SK-N-SH (cell line): ENCODE measurements around the gene ZAP70. TPM values are rescaled to one million over a fixed set of nuclear protein-coding genes. Genes with fewer than 3 reads are reported as not detected.

Experiments used
- CTCF ChIA-PET: fragments of 300-600, 350-600 bp; formaldehyde crosslinking; extraction: SDS; loops from one replicate; lab custom pipeline; 2021; lab: Yijun Ruan, JAX
- POLR2A ChIA-PET: fragments of 350-600 bp; sonication (Branson Sonifier 250); formaldehyde crosslinking; extraction: SDS; loops from one replicate; lab custom pipeline; 2020; ENCODE audit warnings: antibody characterized with exemption, inconsistent platforms; lab: Yijun Ruan, JAX
- DNase-seq: peaks from one replicate; pipeline ENCODE4 v3.0.0; 2012
- H2AFZ ChIP-seq: fragments of 200-600 bp; sonication (generic); 2 replicates; pipeline ENCODE4 v1.8.1; 2016; ENCODE audit warnings: antibody characterized with exemption, mild to moderate bottlenecking, low read depth
- H3F3A ChIP-seq: fragments of 200-600 bp; sonication (generic); replicated peaks from 2 replicates; pipeline ENCODE3; 2016; ENCODE audit warnings: antibody characterized with exemption, mild to moderate bottlenecking; ENCODE audit not compliant: insufficient read depth
- H3K27ac ChIP-seq, 2 experiments: fragments of 200-500 bp in 1 of 2; fragments of 200-600 bp in 1 of 2; sonication (Bioruptor generic) in 1 of 2; sonication (generic), shearing (Covaris generic) in 1 of 2; 2 replicates each; pipeline versions ENCODE4 v1.5.1 to v1.6.1; 2014 to 2016; ENCODE audit warnings: low read depth in 2 of 2, inconsistent platforms in 1 of 2, low read length in 1 of 2, mild to moderate bottlenecking in 1 of 2, mixed read lengths in 1 of 2
- H3K27me3 ChIP-seq: fragments of 200-600 bp; sonication (generic), shearing (Covaris generic); 2 replicates; pipeline ENCODE4 v1.6.1; 2016; ENCODE audit warnings: mixed run types; ENCODE audit not compliant: insufficient read depth
- H3K36me3 ChIP-seq, 2 experiments: fragments of 200-500 bp in 1 of 2; fragments of 200-600 bp in 1 of 2; sonication (Bioruptor generic) in 1 of 2; sonication (generic) in 1 of 2; replicated peaks in 1 of 2; 2 replicates each; pipeline versions ENCODE3 to v1.5.1; 2014 to 2016; ENCODE audit warnings: low read length in 1 of 2, mild to moderate bottlenecking in 1 of 2; ENCODE audit not compliant: insufficient read depth in 2 of 2, control insufficient read depth in 1 of 2
- H3K4me1 ChIP-seq, 2 experiments: fragments of 200-500 bp in 1 of 2; fragments of 200-600 bp in 1 of 2; sonication (Bioruptor generic) in 1 of 2; sonication (generic), shearing (Covaris generic) in 1 of 2; 2 replicates each; pipeline versions ENCODE4 v1.5.1 to v1.6.1; 2014 to 2016; ENCODE audit warnings: low read depth in 1 of 2, low read length in 1 of 2, mixed run types in 1 of 2; ENCODE audit not compliant: insufficient read depth in 2 of 2, control insufficient read depth in 1 of 2
- H3K4me2 ChIP-seq: fragments of 200-600 bp; sonication (generic), shearing (Covaris generic); 2 replicates; pipeline ENCODE4 v1.6.1; 2017; ENCODE audit warnings: mixed run types
- H3K4me3 ChIP-seq, 2 experiments: fragments of 200-500 bp in 1 of 2; fragments of 200-600 bp in 1 of 2; sonication (Bioruptor generic) in 1 of 2; sonication (generic), shearing (Covaris generic) in 1 of 2; 2 replicates each; pipeline versions ENCODE4 v1.5.1 to v1.8.1; 2014 to 2016; ENCODE audit warnings: low read depth in 2 of 2, inconsistent platforms in 1 of 2, low read length in 1 of 2, mild to moderate bottlenecking in 1 of 2, mixed read lengths in 1 of 2, moderate library complexity in 1 of 2
- H3K79me2 ChIP-seq: fragments of 200-600 bp; sonication (generic); 2 replicates; pipeline ENCODE4 v1.8.1; 2017; ENCODE audit warnings: mild to moderate bottlenecking; ENCODE audit not compliant: insufficient read depth
- H3K9ac ChIP-seq: fragments of 200-600 bp; sonication (generic); 2 replicates; pipeline ENCODE4 v1.6.1; 2017; ENCODE audit warnings: mixed run types
- H3K9me2 ChIP-seq: fragments of 200-600 bp; sonication (generic); 2 replicates; pipeline ENCODE4 v1.6.1; 2017; ENCODE audit warnings: mixed run types
- H3K9me3 ChIP-seq: fragments of 200-600 bp; sonication (generic); 2 replicates; pipeline ENCODE4 v1.6.1; 2017; ENCODE audit warnings: mixed run types, mild to moderate bottlenecking, moderate library complexity
- H4K20me1 ChIP-seq: fragments of 200-600 bp; sonication (generic); 2 replicates; pipeline ENCODE4 v1.6.1; 2017; ENCODE audit warnings: mild to moderate bottlenecking, mixed run types; ENCODE audit not compliant: insufficient read depth
- CHD2 ChIP-seq: fragments of 150-350 bp; IDR thresholded peaks from 2 replicates; pipeline ENCODE4 v1.6.1; 2018; ENCODE audit warnings: low read length; ENCODE audit not compliant: partially characterized antibody
- EP300 ChIP-seq, 2 experiments: IDR thresholded peaks; 2 replicates each; pipeline versions ENCODE4 v1.4.0 to v1.6.1; 2012; ENCODE audit warnings: borderline replicate concordance in 1 of 2, low read depth in 1 of 2, low read length in 1 of 2
- FOSL2 ChIP-seq: IDR thresholded peaks from 2 replicates; pipeline ENCODE4 v1.4.0; 2012; ENCODE audit warnings: low read depth, mild to moderate bottlenecking, moderate library complexity, borderline replicate concordance
- MXI1 ChIP-seq: IDR thresholded peaks from 2 replicates; pipeline ENCODE4 v1.6.1; 2012; ENCODE audit warnings: mild to moderate bottlenecking, low read depth, low read length, improper control_type of control experiment
- NRF1 ChIP-seq: IDR thresholded peaks from 2 replicates; pipeline ENCODE4 v1.6.1; 2012; ENCODE audit warnings: low read depth, mild to moderate bottlenecking, low read length
- POLR2AphosphoS5 ChIP-seq: IDR thresholded peaks from 2 replicates; pipeline ENCODE4 v1.6.1; 2012; ENCODE audit warnings: low read depth, low read length
- REST ChIP-seq: IDR thresholded peaks from 2 replicates; pipeline ENCODE4 v1.6.1; 2012; ENCODE audit warnings: mild to moderate bottlenecking, low read depth, low read length, moderate library complexity
- TAF1 ChIP-seq: IDR thresholded peaks from 2 replicates; pipeline ENCODE4 v1.6.1; 2012; ENCODE audit warnings: low read depth, mild to moderate bottlenecking, low read length, moderate library complexity, borderline replicate concordance
- TCF12 ChIP-seq: IDR thresholded peaks from 2 replicates; pipeline ENCODE4 v1.4.0; 2012
- TEAD4 ChIP-seq: IDR thresholded peaks from 2 replicates; pipeline ENCODE4 v1.4.0; 2012; ENCODE audit warnings: mild to moderate bottlenecking, borderline replicate concordance; ENCODE audit not compliant: insufficient read depth
- YY1 ChIP-seq: IDR thresholded peaks from 2 replicates; pipeline ENCODE4 v1.4.0; 2012; ENCODE audit warnings: low read depth, mild to moderate bottlenecking
- WGBS: methylation state at CpG from one replicate; pipeline ENCODE4 v1.1.6; 2017; ENCODE audit warnings: low lambda C conversion rate; 5-methylcytosine and 5-hydroxymethylcytosine counted together
- polyA plus RNA-seq, 3 experiments: library from polyadenylated mRNA; depleted of rRNA; stranded (reverse); fragments of >200 nt; gene quantifications; 2 replicates each; pipeline ENCODE4 v1.2.3, GENCODE V29; 2012

ZAP70 gene
- polyA plus RNA-seq, 1 of the 3 experiments (the other 2 are of a cell fraction), result 0.05 TPM

GRCh38 chr2:97702731-97703470 is 10.5 kb upstream of the ZAP70 start (continued):
- TF ChIP-seq REST (no peak), TCF12 (no peak), TEAD4 (no peak), MXI1 (no peak), FOSL2 (no peak), NRF1 (no peak), EP300 (IDR thresholded peaks at IDR 0.05; ENCODE audit: borderline replicate concordance in 1 of 2, low read depth in 1 of 2, low read length in 1 of 2) (no peak)
- TF ChIP-seq, all 33 proteins: peak for 0

GRCh38 chr2:97703741-97704140 is 9.6 kb upstream of the ZAP70 start:
- Histone ChIP-seq H3K36me3 (no peaks in the 10 kb centered on the region), H3F3A (no peaks in the 10 kb centered on the region), H3K4me2 (no peak overlapping the region), H3K27ac (no peak overlapping the region), H3K27me3 (no peaks in the 10 kb centered on the region), H3K79me2 (no peaks in the 10 kb centered on the region), H3K9me2 (no peaks in the 10 kb centered on the region), H3K4me1 (no peaks in the 10 kb centered on the region; a peak in 1 of 4 replicates), H3K9me3 (no peaks in the 10 kb centered on the region), H3K9ac (no peak overlapping the region), H2AFZ (no peak overlapping the region), H4K20me1 (no peaks in the 10 kb centered on the region), H3K4me3 (no peak overlapping the region)
- 13% methylated on average over 3 of the region's 3 CpGs for WGBS
- ChIA-PET CTCF (interaction anchor here (1.3 kb wide), 1 partner anchor 565 kb away, joined by 3 read pairs; no protein-coding TSS in a partner anchor), POLR2A (no interaction called here)
- no peak for DNase-seq
- TF ChIP-seq YY1 (no peak), EP300 (IDR thresholded peaks at IDR 0.05; ENCODE audit: borderline replicate concordance in 1 of 2, low read depth in 1 of 2, low read length in 1 of 2) (no peak), TAF1 (no peak), TEAD4 (no peak), POLR2AphosphoS5 (no peak)

- Histone ChIP-seq H3F3A (no peaks in the 10 kb centered on the region), H3K79me2 (no peaks in the 10 kb centered on the region), H3K4me1 (no peaks in the 10 kb centered on the region; a peak in 1 of 4 replicates), H3K9me2 (no peaks in the 10 kb centered on the region), H3K9me3 (no peaks in the 10 kb centered on the region), H3K4me3 (no peak overlapping the region), H3K36me3 (no peaks in the 10 kb centered on the region), H4K20me1 (no peaks in the 10 kb centered on the region), H3K27me3 (no peaks in the 10 kb centered on the region), H3K9ac (no peak overlapping the region), H3K4me2 (no peak overlapping the region), H3K27ac (no peak overlapping the region), H2AFZ (no peak overlapping the region)
- DNase-seq, result no peak
- POLR2A ChIA-PET, result no interaction called here
- 53% methylated on average over 5 of the region's 5 CpGs for WGBS
- CTCF ChIA-PET, result interaction anchor here (1.0 to 1.3 kb wide), 3 partner anchors 13 to 114 kb away, joined by 3 to 4 read pairs (median 3); no protein-coding TSS in a partner anchor
- TF ChIP-seq CHD2, result no peak
Measured at GRCh38 chr2:97704989-97705388, 8.4 kb upstream of the ZAP70 start.
